ENCODE measurements around the gene GSG1L. TPM values are rescaled to one million over a fixed set of nuclear protein-coding genes. Genes with fewer than 3 reads are reported as not detected.

Gene GSG1L
- total and polyA plus RNA-seq, 4 donors, result not detected

DNA sequence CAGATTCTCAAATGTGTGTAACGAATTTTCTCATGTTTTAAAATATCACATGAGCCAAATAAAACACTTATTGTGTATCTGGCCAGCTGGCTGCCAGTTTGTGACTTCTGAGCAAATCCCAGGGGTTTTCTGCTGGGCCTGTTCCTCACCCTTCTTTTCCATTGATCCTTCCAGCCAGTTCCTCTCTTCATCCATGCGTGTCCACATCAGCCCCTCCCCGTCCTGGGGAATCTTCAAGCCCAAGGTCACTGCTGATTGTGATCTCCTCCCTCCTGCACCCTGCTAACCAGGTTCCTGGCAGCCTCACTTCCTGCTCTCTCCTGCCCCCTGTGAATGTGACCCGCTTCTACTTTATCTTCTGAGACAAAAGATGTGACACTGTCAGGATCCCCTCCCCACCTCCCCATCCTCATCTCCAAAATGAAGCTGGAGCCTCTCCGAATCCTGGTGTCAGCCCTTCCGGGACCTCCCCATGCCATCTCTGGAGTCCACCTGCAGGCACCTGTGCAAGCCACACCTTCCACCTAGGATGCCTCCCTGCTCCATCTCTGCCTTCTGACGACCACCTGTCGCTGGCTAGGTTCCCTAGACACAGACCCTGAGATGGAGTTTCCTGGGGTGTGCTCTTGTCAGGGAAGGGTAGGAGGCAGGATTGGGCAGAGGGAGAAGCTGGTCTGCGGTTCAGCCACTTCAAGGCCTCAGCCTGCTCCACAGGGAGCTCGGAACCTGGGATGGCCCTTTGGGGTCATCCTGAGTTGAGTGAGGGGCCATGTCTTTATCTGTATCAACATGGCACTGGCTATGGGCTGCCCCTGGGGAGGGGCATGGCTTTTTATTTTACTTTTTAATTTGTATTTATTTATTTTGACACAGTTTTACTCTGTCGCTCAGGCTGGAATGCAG is 308.5 kb downstream of the GSG1L start:
- no peak overlapping the region for H3K9ac ChIP-seq (ENCODE audit: low read depth in 1 of 2, low read length in 2 of 2)
- no peaks in the 10 kb centered on the region for H3K9me3 ChIP-seq (ENCODE audit: control insufficient read depth in 4 of 4, low read length in 3 of 4)
- H3K4me3 ChIP-seq (ENCODE audit: low read depth in 1 of 3, low read length in 3 of 3), result no peak overlapping the region
- DNase-seq (ENCODE audit: low spot score), result no peak
- H3K4me1 ChIP-seq (ENCODE audit: control insufficient read depth in 4 of 4, insufficient read depth in 4 of 4, low read length in 3 of 4), result no peaks in the 10 kb centered on the region
- no peak overlapping the region for H3K27ac ChIP-seq (ENCODE audit: low read depth in 1 of 2, low read length in 2 of 2)
- TF ChIP-seq, protein P1, sequence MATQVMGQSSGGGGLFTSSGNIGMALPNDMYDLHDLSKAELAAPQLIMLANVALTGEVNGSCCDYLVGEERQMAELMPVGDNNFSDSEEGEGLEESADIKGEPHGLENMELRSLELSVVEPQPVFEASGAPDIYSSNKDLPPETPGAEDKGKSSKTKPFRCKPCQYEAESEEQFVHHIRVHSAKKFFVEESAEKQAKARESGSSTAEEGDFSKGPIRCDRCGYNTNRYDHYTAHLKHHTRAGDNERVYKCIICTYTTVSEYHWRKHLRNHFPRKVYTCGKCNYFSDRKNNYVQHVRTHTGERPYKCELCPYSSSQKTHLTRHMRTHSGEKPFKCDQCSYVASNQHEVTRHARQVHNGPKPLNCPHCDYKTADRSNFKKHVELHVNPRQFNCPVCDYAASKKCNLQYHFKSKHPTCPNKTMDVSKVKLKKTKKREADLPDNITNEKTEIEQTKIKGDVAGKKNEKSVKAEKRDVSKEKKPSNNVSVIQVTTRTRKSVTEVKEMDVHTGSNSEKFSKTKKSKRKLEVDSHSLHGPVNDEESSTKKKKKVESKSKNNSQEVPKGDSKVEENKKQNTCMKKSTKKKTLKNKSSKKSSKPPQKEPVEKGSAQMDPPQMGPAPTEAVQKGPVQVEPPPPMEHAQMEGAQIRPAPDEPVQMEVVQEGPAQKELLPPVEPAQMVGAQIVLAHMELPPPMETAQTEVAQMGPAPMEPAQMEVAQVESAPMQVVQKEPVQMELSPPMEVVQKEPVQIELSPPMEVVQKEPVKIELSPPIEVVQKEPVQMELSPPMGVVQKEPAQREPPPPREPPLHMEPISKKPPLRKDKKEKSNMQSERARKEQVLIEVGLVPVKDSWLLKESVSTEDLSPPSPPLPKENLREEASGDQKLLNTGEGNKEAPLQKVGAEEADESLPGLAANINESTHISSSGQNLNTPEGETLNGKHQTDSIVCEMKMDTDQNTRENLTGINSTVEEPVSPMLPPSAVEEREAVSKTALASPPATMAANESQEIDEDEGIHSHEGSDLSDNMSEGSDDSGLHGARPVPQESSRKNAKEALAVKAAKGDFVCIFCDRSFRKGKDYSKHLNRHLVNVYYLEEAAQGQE (IDR thresholded peaks at IDR 0.05), result no peak
- TF ChIP-seq, protein P2, sequence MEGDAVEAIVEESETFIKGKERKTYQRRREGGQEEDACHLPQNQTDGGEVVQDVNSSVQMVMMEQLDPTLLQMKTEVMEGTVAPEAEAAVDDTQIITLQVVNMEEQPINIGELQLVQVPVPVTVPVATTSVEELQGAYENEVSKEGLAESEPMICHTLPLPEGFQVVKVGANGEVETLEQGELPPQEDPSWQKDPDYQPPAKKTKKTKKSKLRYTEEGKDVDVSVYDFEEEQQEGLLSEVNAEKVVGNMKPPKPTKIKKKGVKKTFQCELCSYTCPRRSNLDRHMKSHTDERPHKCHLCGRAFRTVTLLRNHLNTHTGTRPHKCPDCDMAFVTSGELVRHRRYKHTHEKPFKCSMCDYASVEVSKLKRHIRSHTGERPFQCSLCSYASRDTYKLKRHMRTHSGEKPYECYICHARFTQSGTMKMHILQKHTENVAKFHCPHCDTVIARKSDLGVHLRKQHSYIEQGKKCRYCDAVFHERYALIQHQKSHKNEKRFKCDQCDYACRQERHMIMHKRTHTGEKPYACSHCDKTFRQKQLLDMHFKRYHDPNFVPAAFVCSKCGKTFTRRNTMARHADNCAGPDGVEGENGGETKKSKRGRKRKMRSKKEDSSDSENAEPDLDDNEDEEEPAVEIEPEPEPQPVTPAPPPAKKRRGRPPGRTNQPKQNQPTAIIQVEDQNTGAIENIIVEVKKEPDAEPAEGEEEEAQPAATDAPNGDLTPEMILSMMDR (IDR thresholded peaks at IDR 0.05; ENCODE audit: low read depth, low read length, missing input control), result no peak
- TF ChIP-seq HNF4A (conservative IDR thresholded peaks at IDR 0.05) (no peak), RXRA (IDR thresholded peaks at IDR 0.05) (no peak), GABPA (IDR thresholded peaks at IDR 0.05 in 1 of 2, conservative IDR thresholded peaks at IDR 0.05 in 1 of 2) (no peak)
- 95% methylated on average over 11 of the region's 11 CpGs for WGBS
- H3K36me3 ChIP-seq (ENCODE audit: control insufficient read depth in 4 of 4, insufficient read depth in 3 of 4, low read depth in 1 of 4, low read length in 3 of 4), result peaks cover 0 to 5% (median 0%) of the 10 kb centered on the region in 4 donors
- H3K27me3 ChIP-seq (ENCODE audit: control insufficient read depth in 4 of 4, insufficient read depth in 4 of 4, low read length in 3 of 4), result no peaks in the 10 kb centered on the region

DNA sequence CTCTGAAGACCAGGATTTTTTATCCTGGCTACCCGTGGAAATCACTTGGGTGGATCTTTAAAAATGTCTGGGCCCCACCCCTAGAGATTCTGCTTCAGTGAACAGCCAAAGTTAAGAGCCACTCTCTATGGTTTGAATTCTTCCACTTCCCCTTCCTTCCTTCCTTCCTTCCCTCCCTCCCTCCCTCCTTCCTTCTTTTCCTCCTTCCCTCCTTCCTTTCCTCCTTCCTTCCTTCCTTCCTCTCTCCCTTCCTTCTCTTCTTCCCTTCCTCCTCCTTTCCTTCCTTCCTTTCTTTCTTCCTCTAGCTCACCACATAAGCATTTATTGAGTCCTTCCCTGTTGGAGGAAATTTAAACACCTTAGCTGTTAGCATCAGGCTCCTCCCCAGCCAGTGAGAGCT is 310.0 kb downstream of the GSG1L start:
- 88% methylated on average over 1 of the region's 1 CpG for WGBS
- H3K27ac ChIP-seq (ENCODE audit: low read depth in 1 of 2, low read length in 2 of 2), result no peak overlapping the region
- DNase-seq (ENCODE audit: low spot score), result no peak
- no peak overlapping the region for H3K9ac ChIP-seq (ENCODE audit: low read depth in 1 of 2, low read length in 2 of 2)
- H3K27me3 ChIP-seq (ENCODE audit: control insufficient read depth in 4 of 4, insufficient read depth in 4 of 4, low read length in 3 of 4), result no peaks in the 10 kb centered on the region
- H3K36me3 ChIP-seq (ENCODE audit: control insufficient read depth in 4 of 4, insufficient read depth in 3 of 4, low read depth in 1 of 4, low read length in 3 of 4), result peaks cover 0 to 7% (median 0%) of the 10 kb centered on the region in 4 donors
- no peaks in the 10 kb centered on the region for H3K9me3 ChIP-seq (ENCODE audit: control insufficient read depth in 4 of 4, low read length in 3 of 4)
- H3K4me3 ChIP-seq (ENCODE audit: low read depth in 1 of 3, low read length in 3 of 3), result no peak overlapping the region
- no peaks in the 10 kb centered on the region for H3K4me1 ChIP-seq (ENCODE audit: control insufficient read depth in 4 of 4, insufficient read depth in 4 of 4, low read length in 3 of 4)
- TF ChIP-seq YY1 (IDR thresholded peaks at IDR 0.05) (no peak), FOXA2 (IDR thresholded peaks at IDR 0.05) (no peak), HNF4G (IDR thresholded peaks at IDR 0.05) (no peak), SP1 (IDR thresholded peaks at IDR 0.05) (no peak), RXRA (IDR thresholded peaks at IDR 0.05) (no peak), RAD21 (IDR thresholded peaks at IDR 0.05) (no peak), HNF4A (conservative IDR thresholded peaks at IDR 0.05) (no peak), EGR1 (IDR thresholded peaks at IDR 0.05; ENCODE audit: low read depth in 2 of 2) (no peak), NR2F2 (IDR thresholded peaks at IDR 0.05) (no peak), FOXA1 (IDR thresholded peaks at IDR 0.05) (no peak)
- TF ChIP-seq, protein P2 (IDR thresholded peaks at IDR 0.05; ENCODE audit: low read depth, low read length, missing input control), result no peak
- TF ChIP-seq, protein P3, sequence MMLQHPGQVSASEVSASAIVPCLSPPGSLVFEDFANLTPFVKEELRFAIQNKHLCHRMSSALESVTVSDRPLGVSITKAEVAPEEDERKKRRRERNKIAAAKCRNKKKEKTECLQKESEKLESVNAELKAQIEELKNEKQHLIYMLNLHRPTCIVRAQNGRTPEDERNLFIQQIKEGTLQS (IDR thresholded peaks at IDR 0.05), result no peak
- TF ChIP-seq, protein P4, sequence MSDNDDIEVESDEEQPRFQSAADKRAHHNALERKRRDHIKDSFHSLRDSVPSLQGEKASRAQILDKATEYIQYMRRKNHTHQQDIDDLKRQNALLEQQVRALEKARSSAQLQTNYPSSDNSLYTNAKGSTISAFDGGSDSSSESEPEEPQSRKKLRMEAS (IDR thresholded peaks at IDR 0.05), result no peak
- TF ChIP-seq, protein P1 (IDR thresholded peaks at IDR 0.05), result no peak
- TF ChIP-seq, protein P5, sequence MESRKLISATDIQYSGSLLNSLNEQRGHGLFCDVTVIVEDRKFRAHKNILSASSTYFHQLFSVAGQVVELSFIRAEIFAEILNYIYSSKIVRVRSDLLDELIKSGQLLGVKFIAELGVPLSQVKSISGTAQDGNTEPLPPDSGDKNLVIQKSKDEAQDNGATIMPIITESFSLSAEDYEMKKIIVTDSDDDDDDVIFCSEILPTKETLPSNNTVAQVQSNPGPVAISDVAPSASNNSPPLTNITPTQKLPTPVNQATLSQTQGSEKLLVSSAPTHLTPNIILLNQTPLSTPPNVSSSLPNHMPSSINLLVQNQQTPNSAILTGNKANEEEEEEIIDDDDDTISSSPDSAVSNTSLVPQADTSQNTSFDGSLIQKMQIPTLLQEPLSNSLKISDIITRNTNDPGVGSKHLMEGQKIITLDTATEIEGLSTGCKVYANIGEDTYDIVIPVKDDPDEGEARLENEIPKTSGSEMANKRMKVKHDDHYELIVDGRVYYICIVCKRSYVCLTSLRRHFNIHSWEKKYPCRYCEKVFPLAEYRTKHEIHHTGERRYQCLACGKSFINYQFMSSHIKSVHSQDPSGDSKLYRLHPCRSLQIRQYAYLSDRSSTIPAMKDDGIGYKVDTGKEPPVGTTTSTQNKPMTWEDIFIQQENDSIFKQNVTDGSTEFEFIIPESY (IDR thresholded peaks at IDR 0.05), result no peak
